GM12864 (cell line): ENCODE results near the gene LRRC59.

ENCODE experiments used
- DNase-seq: peaks from one replicate; pipeline ENCODE4 v3.0.0-alpha.2; 2011; ENCODE audit warnings: low read depth
- H3K4me3 ChIP-seq: 2 replicates; pipeline ENCODE4 v1.5.1; 2011; ENCODE audit warnings: mild to moderate bottlenecking, low read depth, low read length, control low read depth
- CTCF ChIP-seq: IDR thresholded peaks from 2 replicates; pipeline ENCODE4 v1.5.1; 2011; ENCODE audit warnings: low read depth, mild to moderate bottlenecking, moderate library complexity, low read length, control low read depth, inconsistent platforms; ENCODE audit errors: missing control alignments

Gene LRRC59

DNA sequence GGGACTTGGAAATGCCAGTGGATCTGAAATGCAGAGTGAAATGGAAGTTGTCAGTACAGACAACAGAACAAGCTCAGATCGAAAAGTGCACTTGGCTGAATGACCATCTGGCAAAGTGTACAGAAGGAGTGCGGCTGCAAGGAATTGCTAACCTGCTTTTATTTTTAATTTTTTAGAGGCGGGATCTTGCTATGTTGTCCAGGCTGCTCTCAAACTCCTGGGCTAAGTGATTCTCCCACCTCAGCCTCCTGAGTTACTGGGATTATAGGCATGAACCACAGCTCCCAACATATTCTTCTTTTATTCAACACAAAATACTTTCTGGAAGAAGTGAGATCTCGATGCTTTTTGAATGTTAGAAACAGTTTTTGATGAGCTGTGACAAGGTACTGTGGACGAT is 3.6 kb downstream of the LRRC59 start:
- H3K4me3 ChIP-seq: no peak overlapping the region

GRCh38 chr17:50392621-50393020 is 4.7 kb downstream of the LRRC59 start:
- no peak for DNase-seq
- no peak for TF ChIP-seq CTCF
- no peak overlapping the region for H3K4me3 ChIP-seq

More for the DNA sequence above, 3.6 kb downstream of the LRRC59 start:
- no peak for TF ChIP-seq CTCF
- no peak for DNase-seq

DNA sequence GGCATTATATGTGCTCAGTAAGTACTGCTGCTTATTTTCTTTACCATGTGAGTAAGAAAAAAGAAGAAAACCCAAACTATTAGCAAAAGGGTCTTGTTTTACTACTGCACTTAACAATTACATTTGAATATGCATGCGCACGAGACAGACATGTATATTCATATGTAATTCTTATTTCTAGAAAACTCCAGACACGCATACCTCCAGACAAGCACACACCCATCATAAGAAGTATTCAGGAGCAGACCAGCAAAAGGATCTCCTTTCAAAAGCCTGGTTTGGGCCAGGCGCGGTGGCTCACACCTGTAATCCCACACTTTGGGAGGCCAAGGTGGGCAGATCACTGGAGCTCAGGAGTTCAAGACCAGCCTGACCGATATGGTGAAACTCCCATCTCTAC is 7.8 kb downstream of the LRRC59 start:
- TF ChIP-seq CTCF: no peak
- no peak for DNase-seq
- H3K4me3 ChIP-seq: no peak overlapping the region

GRCh38 chr17:50388728-50389127 is 8.6 kb downstream of the LRRC59 start:
- DNase-seq: no peak
- H3K4me3 ChIP-seq: no peak overlapping the region
- TF ChIP-seq CTCF: no peak

- no peak overlapping the region for H3K4me3 ChIP-seq
- DNase-seq: no peak
- TF ChIP-seq CTCF: no peak
Observed at GRCh38 chr17:50386510-50386909, 10.8 kb downstream of the LRRC59 start.

DNA sequence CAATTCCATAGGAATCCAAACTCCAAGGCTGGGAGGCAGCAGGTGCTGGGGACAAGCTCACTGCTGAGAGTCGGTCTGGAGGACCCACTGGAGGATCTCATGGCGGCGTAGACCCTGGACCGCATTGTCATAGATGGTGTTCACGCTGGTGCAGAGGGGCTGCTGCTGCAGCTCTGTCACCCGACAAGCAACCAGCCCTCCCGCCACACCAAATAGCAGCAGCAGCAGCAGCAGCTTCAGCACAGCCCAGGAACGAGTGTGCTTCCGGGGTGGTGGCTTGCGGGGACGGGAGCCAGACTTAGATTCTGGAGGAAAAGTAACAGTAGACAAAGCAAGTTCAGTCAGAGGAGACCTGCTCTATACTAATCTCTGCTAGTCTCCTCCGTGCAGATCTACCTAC is 14.4 kb downstream of the LRRC59 start:
- H3K4me3 ChIP-seq: no peak overlapping the region
- no peak for DNase-seq
- TF ChIP-seq CTCF: no peak

- H3K4me3 ChIP-seq: no peak overlapping the region
- DNase-seq: no peak
- TF ChIP-seq CTCF: no peak
Observed at GRCh38 chr17:50381920-50382319, 15.4 kb downstream of the LRRC59 start.
